WERI-Rb-1 (cell line): ENCODE data around the gene CCND2.
A peak's percentile ranks its signal among the peaks of the same experiment; 100 is the strongest.

ENCODE experiments used
- DNase-seq: peaks from one replicate; pipeline ENCODE4 v3.0.0-alpha.2; 2020
- H3K27ac ChIP-seq: fragments of 250-450 bp; sonication (Bioruptor Pico); 2 replicates; pipeline ENCODE4 v1.5.1; 2020; ENCODE audit warnings: mild to moderate bottlenecking, moderate library complexity
- H3K27me3 ChIP-seq: fragments of 250-450 bp; sonication (Bioruptor Pico); 2 replicates; pipeline ENCODE4 v1.5.1; 2021; ENCODE audit warnings: mild to moderate bottlenecking, low read depth, moderate library complexity; ENCODE audit not compliant: insufficient read depth, severe bottlenecking
- H3K36me3 ChIP-seq: fragments of 250-450 bp; sonication (Bioruptor Pico); 2 replicates; pipeline ENCODE4 v1.5.1; 2020; ENCODE audit warnings: mild to moderate bottlenecking, moderate library complexity
- H3K4me3 ChIP-seq: 2 replicates; pipeline ENCODE4 v1.5.1; 2011; ENCODE audit warnings: low read depth, mild to moderate bottlenecking, control low read depth, low read length
- H3K9me3 ChIP-seq: fragments of 250-450 bp; sonication (Bioruptor Pico); 2 replicates; pipeline ENCODE4 v1.5.1; 2021; ENCODE audit warnings: mild to moderate bottlenecking, moderate library complexity; ENCODE audit not compliant: severe bottlenecking
- CTCF ChIP-seq: IDR thresholded peaks from 2 replicates; pipeline ENCODE4 v1.5.1; 2011; ENCODE audit warnings: low read depth, mild to moderate bottlenecking, control low read depth, inconsistent platforms, low read length

CCND2 gene

GRCh38 chr12:4268329-4269181, 5.0 kb upstream of the CCND2 start:
- no peak for DNase-seq
- Histone ChIP-seq H3K27me3 (peaks cover 81% of the 10 kb centered on the region), H3K4me3 (peak overlapping the region; percentile 43), H3K36me3 (no peaks in the 10 kb centered on the region), H3K9me3 (no peaks in the 10 kb centered on the region), H3K27ac (no peak overlapping the region)
- TF ChIP-seq CTCF, result no peak

GRCh38 chr12:4269279-4269991, 4.1 kb upstream of the CCND2 start:
- Histone ChIP-seq H3K4me3 (peak overlapping the region; percentile 43), H3K27me3 (peaks cover 90% of the 10 kb centered on the region), H3K27ac (no peak overlapping the region), H3K9me3 (no peaks in the 10 kb centered on the region), H3K36me3 (no peaks in the 10 kb centered on the region)
- DNase-seq, result peak; percentile 75
- no peak for TF ChIP-seq CTCF

GRCh38 chr12:4270016-4270830, 3.3 kb upstream of the CCND2 start:
- DNase-seq, result no peak
- no peak for TF ChIP-seq CTCF
- H3K27me3 ChIP-seq, result peaks cover 89% of the 10 kb centered on the region
- no peaks in the 10 kb centered on the region for H3K9me3 ChIP-seq
- peak overlapping the region; percentile 51 for H3K4me3 ChIP-seq
- H3K36me3 ChIP-seq, result no peaks in the 10 kb centered on the region
- H3K27ac ChIP-seq, result no peak overlapping the region

GRCh38 chr12:4270831-4271716, 2.5 kb upstream of the CCND2 start:
- peak overlapping the region; percentile 51 for H3K4me3 ChIP-seq
- no peaks in the 10 kb centered on the region for H3K9me3 ChIP-seq
- H3K27me3 ChIP-seq, result peaks cover 93% of the 10 kb centered on the region
- no peak overlapping the region for H3K27ac ChIP-seq
- no peak for TF ChIP-seq CTCF
- no peak for DNase-seq
- H3K36me3 ChIP-seq, result no peaks in the 10 kb centered on the region
